Transverse colon (tissue), 4 donors: ENCODE data around the gene ANKRD53. TPM values are rescaled to one million over a fixed set of nuclear protein-coding genes. Genes with fewer than 3 reads are reported as not detected.
A peak's percentile ranks its signal among the peaks of the same experiment; 100 is the strongest.

ENCODE experiments used
- DNase-seq: peaks from one replicate; pipeline ENCODE4 v3.0.0-alpha.2; 2019
- H3K27ac ChIP-seq, 4 donors: fragments of 200-600 bp; sonication (generic); 2 replicates each; pipeline ENCODE4 v1.5.1; 2016 to 2018; ENCODE audit warnings: inconsistent platforms in 4 of 4
- H3K27me3 ChIP-seq: fragments of 200-600 bp; sonication (generic); 2 replicates; pipeline ENCODE4 v1.5.1; 2017; ENCODE audit warnings: inconsistent platforms
- H3K36me3 ChIP-seq, 4 donors: fragments of 200-600 bp; sonication (generic); 2 replicates each; pipeline ENCODE4 v1.5.1; 2017 to 2019; ENCODE audit warnings: inconsistent platforms in 4 of 4
- H3K4me1 ChIP-seq, 4 donors: fragments of 200-600 bp; sonication (generic); 2 replicates each; pipeline ENCODE4 v1.5.1; 2017 to 2020; ENCODE audit warnings: inconsistent platforms in 4 of 4
- H3K4me3 ChIP-seq, 4 donors: fragments of 200-600 bp; sonication (generic); 1 replicate in 1 of 4; 2 replicates in 3 of 4; pipeline versions ENCODE4 v1.5.1 to v1.6.1; 2017 to 2019; ENCODE audit warnings: inconsistent platforms in 4 of 4
- H3K9me3 ChIP-seq, 2 donors: fragments of 200-600 bp; sonication (generic); 2 replicates each; pipeline ENCODE4 v1.5.1; 2017 to 2019; ENCODE audit warnings: inconsistent platforms in 2 of 2
- EP300 ChIP-seq: sonication (generic); formaldehyde crosslinking; IDR thresholded peaks from one replicate; pipeline ENCODE4 v1.6.1; 2017; ENCODE audit warnings: antibody characterized with exemption, low read depth
- POLR2A ChIP-seq: fragments of 450-650 bp; IDR thresholded peaks from one replicate; pipeline ENCODE4 v1.6.1; 2016; ENCODE audit warnings: antibody characterized with exemption, mild to moderate bottlenecking, moderate library complexity
- POLR2AphosphoS5 ChIP-seq, 3 donors: sonication (generic); formaldehyde crosslinking; IDR thresholded peaks; one replicate each; pipeline ENCODE4 v1.6.1; 2016; ENCODE audit warnings: antibody characterized with exemption in 3 of 3
- WGBS, 2 donors: methylation state at CpG; one replicate each; pipeline ENCODE4 v1.1.5; 2018; ENCODE audit warnings: low coverage in 1 of 2; 5-methylcytosine and 5-hydroxymethylcytosine counted together
- in situ Hi-C, 4 donors: fragments of 200-750 bp; cut with MboI; loops; one replicate each; pipeline versions ENCODE4 v1.15.0 to v1.15.1; 2017; ENCODE audit warnings: low sequenced_read_pairs in 3 of 4, low pct_ligation_motif_present in 1 of 4, low pct_unique_long_range_greater_than_20kb in 1 of 4
- intact Hi-C: fragments of 100-400 bp; cut with DNase I; formaldehyde crosslinking; loops from one replicate; pipeline ENCODE4 v1.15.1; 2023; ENCODE audit warnings: low total_unique reads
- total RNA-seq, 4 donors: library from RNA; depleted of rRNA; stranded (reverse); fragments of >200 nt; gene quantifications; one replicate each; pipeline ENCODE4 v1.1.0, GENCODE V29; 2016
- TF ChIP-seq, protein P1 (sequence below), 5 experiments: fragments of 200-600 bp in 3 of 5; fragments of 450-650 bp in 2 of 5; sonication (generic) in 3 of 5; IDR thresholded peaks; 1 replicate in 2 of 5; 2 replicates in 3 of 5; pipeline ENCODE4 v1.5.1; 2016 to 2017; ENCODE audit warnings: antibody characterized with exemption in 5 of 5, inconsistent platforms in 3 of 5, mild to moderate bottlenecking in 2 of 5, moderate library complexity in 1 of 5

Gene ANKRD53
- total RNA-seq, 4 donors from 2014 or later: 0.96 to 1.7 TPM; not detected in 2

- in situ Hi-C loops: loop anchor here (10.0 to 25.0 kb wide), 3 partner anchors 68 to 630 kb away; partner anchors contain the start of gene FAM136A (in 3 of the 4)
- intact Hi-C loops: loop anchor here (5.0 kb wide), 1 partner anchor 70 kb away; no protein-coding TSS in a partner anchor
- H3K4me1 ChIP-seq: no peaks in the 10 kb centered on the region
- peaks cover 23% of the 10 kb centered on the region for H3K27me3 ChIP-seq
- no peaks in the 10 kb centered on the region for H3K9me3 ChIP-seq
- 70% methylated on average over 6 of the region's 6 CpGs; no CpG with 5 or more reads in 1 of the 2 donors for WGBS, 2 donors
- no peaks in the 10 kb centered on the region for H3K36me3 ChIP-seq
- TF ChIP-seq, protein P1, sequence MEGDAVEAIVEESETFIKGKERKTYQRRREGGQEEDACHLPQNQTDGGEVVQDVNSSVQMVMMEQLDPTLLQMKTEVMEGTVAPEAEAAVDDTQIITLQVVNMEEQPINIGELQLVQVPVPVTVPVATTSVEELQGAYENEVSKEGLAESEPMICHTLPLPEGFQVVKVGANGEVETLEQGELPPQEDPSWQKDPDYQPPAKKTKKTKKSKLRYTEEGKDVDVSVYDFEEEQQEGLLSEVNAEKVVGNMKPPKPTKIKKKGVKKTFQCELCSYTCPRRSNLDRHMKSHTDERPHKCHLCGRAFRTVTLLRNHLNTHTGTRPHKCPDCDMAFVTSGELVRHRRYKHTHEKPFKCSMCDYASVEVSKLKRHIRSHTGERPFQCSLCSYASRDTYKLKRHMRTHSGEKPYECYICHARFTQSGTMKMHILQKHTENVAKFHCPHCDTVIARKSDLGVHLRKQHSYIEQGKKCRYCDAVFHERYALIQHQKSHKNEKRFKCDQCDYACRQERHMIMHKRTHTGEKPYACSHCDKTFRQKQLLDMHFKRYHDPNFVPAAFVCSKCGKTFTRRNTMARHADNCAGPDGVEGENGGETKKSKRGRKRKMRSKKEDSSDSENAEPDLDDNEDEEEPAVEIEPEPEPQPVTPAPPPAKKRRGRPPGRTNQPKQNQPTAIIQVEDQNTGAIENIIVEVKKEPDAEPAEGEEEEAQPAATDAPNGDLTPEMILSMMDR (IDR thresholded peaks at IDR 0.05): no peak
- TF ChIP-seq POLR2AphosphoS5 (IDR thresholded peaks at IDR 0.05) (no peak), POLR2A (no peak), EP300 (no peak)
- no peak overlapping the region for H3K27ac ChIP-seq
- DNase-seq: no peak
- no peak overlapping the region for H3K4me3 ChIP-seq
Observed at GRCh38 chr2:70942396-70943204, 35.8 kb upstream of the ANKRD53 start.

GRCh38 chr2:70943205-70943871, 35.1 kb upstream of the ANKRD53 start:
- H3K27me3 ChIP-seq: peaks cover 28% of the 10 kb centered on the region
- no peak overlapping the region for H3K27ac ChIP-seq
- H3K9me3 ChIP-seq: no peaks in the 10 kb centered on the region
- no peaks in the 10 kb centered on the region for H3K36me3 ChIP-seq
- no peak overlapping the region for H3K4me3 ChIP-seq
- no peak for DNase-seq
- 66% methylated on average over 11 of the region's 11 CpGs; no CpG with 5 or more reads in 1 of the 2 donors for WGBS, 2 donors
- peaks cover 0 to 7% (median 2%) of the 10 kb centered on the region in 4 donors for H3K4me1 ChIP-seq
- intact Hi-C loops: loop anchor here (5.0 kb wide), 1 partner anchor 71 kb away; no protein-coding TSS in a partner anchor
- TF ChIP-seq POLR2AphosphoS5 (IDR thresholded peaks at IDR 0.05) (no peak), EP300 (no peak), POLR2A (no peak)
- TF ChIP-seq, protein P1 (IDR thresholded peaks at IDR 0.05): no peak
- in situ Hi-C loops: loop anchor here (10.0 to 25.0 kb wide), 3 partner anchors 69 to 631 kb away; partner anchors contain the start of gene FAM136A (in 3 of the 4)

DNA sequence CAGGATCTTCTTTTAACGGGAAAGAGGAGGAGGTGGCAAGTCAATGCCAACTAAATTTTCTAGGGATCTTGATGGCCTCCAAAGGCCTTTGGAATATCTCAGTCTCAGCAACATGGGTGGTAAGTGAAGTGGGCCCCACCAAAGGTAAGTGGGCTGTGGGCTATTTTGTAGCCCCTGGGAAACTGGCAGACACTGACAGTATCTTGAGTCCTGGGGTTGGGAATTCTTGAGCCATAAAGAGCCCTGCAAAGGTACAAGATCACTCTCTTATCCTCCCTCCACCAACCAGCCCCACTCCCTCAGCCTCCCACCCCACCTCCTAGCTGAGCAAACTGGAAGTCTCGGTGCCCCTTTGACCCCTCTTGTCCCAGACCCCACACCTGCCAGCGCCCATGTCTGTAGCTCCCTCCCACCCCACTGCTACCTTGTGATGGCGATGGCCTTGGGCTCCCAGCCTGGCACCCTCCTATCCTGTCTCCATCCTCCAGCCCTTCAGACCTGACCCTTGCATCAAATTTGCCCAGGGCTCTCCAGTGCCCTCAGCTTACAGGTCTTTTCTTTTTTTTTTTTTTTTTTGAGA, 34.2 kb upstream of the ANKRD53 start:
- H3K9me3 ChIP-seq: no peaks in the 10 kb centered on the region
- no peak for DNase-seq
- no peak overlapping the region for H3K27ac ChIP-seq
- intact Hi-C loops (loop anchor here (5.0 kb wide), 1 partner anchor 72 kb away; no protein-coding TSS in a partner anchor), in situ Hi-C loops (loop anchor here (10.0 to 25.0 kb wide), 3 partner anchors 69 to 632 kb away; partner anchors contain the start of gene FAM136A (in 3 of the 4))
- peaks cover 20% of the 10 kb centered on the region for H3K27me3 ChIP-seq
- no peaks in the 10 kb centered on the region for H3K36me3 ChIP-seq
- H3K4me1 ChIP-seq: peaks cover 0 to 7% (median 2%) of the 10 kb centered on the region in 4 donors
- 73 to 85% methylated on average over 3 to 4 of the region's 4 CpGs for WGBS, 2 donors
- no peak for TF ChIP-seq POLR2A
- TF ChIP-seq POLR2AphosphoS5 (IDR thresholded peaks at IDR 0.05): no peak
- no peak overlapping the region for H3K4me3 ChIP-seq

DNA sequence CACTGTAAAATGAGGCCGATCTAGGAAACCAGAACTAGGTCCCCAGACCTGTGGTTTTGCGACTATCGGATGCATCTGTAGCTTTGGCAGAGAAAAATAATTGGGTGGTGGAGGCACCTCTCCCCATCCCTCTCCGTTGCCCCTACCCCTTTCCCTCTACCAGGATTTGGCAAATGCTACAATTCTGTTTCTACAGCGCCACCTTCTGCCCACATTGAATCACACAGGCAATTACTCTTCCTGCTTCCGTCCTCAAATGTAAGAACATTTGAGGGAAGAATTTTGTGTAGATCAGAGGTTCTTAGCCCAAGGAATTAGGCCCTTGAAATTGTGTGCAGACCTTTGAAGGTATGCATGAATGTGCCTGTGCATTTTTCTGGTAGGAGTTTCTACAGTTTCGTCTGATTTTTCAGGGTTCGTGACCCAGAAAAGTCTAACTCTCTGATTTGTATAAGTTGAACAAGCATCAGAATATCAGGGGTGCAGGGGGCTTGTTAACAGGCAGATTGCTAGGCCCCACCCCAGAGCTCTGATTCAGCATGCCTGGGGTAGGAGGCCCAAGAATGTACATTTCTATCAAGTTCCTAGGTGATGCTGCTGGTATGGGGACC, 31.5 kb upstream of the ANKRD53 start:
- peak; percentile 56 for DNase-seq
- TF ChIP-seq POLR2AphosphoS5 (IDR thresholded peaks at IDR 0.05) (no peak), EP300 (no peak), POLR2A (no peak)
- TF ChIP-seq, protein P1 (IDR thresholded peaks at IDR 0.05): peak; percentile 55 to 72 (median 69)
- in situ Hi-C loops (loop anchor here (10.0 to 25.0 kb wide), 3 partner anchors 72 to 635 kb away; partner anchors contain the start of gene FAM136A (in 3 of the 4)), intact Hi-C loops (no loop called here)
- Histone ChIP-seq H3K36me3 (no peaks in the 10 kb centered on the region), H3K27me3 (peaks cover 27% of the 10 kb centered on the region), H3K4me3 (no peak overlapping the region), H3K9me3 (no peaks in the 10 kb centered on the region), H3K4me1 (peaks cover 0 to 7% (median 2%) of the 10 kb centered on the region in 4 donors), H3K27ac (no peak overlapping the region)
- WGBS, 2 donors: 32% methylated on average over 8 of the region's 8 CpGs; no CpG with 5 or more reads in 1 of the 2 donors
